CD14-positive monocyte (primary cell): Measurements from ENCODE around the gene DNAJC9. TPM values are rescaled to one million over a fixed set of nuclear protein-coding genes. Genes with fewer than 3 reads are reported as not detected.
A peak's percentile ranks its signal among the peaks of the same experiment; 100 is the strongest.

Source experiments
- DNase-seq, 3 donors: peaks; one replicate each; pipeline ENCODE4 v3.0.0-alpha.2; 2011 to 2022
- H2AFZ ChIP-seq: 2 replicates; pipeline ENCODE4 v1.6.0; 2012; ENCODE audit warnings: mild to moderate bottlenecking, low read depth, low read length, inconsistent platforms; ENCODE audit not compliant: insufficient read depth, poor library complexity, severe bottlenecking
- H3K27ac ChIP-seq, 2 donors: 1 replicate in 1 of 2; 2 replicates in 1 of 2; pipeline ENCODE4 v1.5.1; 2012 to 2013; ENCODE audit warnings: low read length in 2 of 2, control low read depth in 1 of 2, inconsistent platforms in 1 of 2, low read depth in 1 of 2, mild to moderate bottlenecking in 1 of 2
- H3K27me3 ChIP-seq, 2 donors: one replicate each; pipeline versions ENCODE4 v1.6.0 to v1.6.1; 2011 to 2013; ENCODE audit warnings: low read length in 2 of 2; ENCODE audit not compliant: control insufficient read depth in 2 of 2, insufficient read depth in 2 of 2
- H3K36me3 ChIP-seq, 2 donors: replicated peaks in 1 of 2; 1 replicate in 1 of 2; 2 replicates in 1 of 2; pipeline versions ENCODE4 v1.5.1 to v1.6.1; 2012 to 2013; ENCODE audit warnings: low read length in 2 of 2, control low read depth in 1 of 2, inconsistent platforms in 1 of 2, mild to moderate bottlenecking in 1 of 2; ENCODE audit not compliant: insufficient read depth in 2 of 2, control insufficient read depth in 1 of 2
- H3K4me1 ChIP-seq, 2 donors: 1 replicate in 1 of 2; 2 replicates in 1 of 2; pipeline versions ENCODE4 v1.5.1 to v1.6.1; 2012 to 2013; ENCODE audit warnings: low read length in 2 of 2, control low read depth in 1 of 2, inconsistent platforms in 1 of 2, mild to moderate bottlenecking in 1 of 2, moderate library complexity in 1 of 2; ENCODE audit not compliant: insufficient read depth in 2 of 2, control insufficient read depth in 1 of 2
- H3K4me2 ChIP-seq: replicated peaks from 2 replicates; pipeline ENCODE3; 2012; ENCODE audit warnings: low read length, moderate library complexity, mild to moderate bottlenecking; ENCODE audit not compliant: poor library complexity, severe bottlenecking; ENCODE audit errors: extremely low read depth
- H3K4me3 ChIP-seq, 3 experiments: fragments of 200-600 bp in 1 of 3; sonication (generic) in 1 of 3; replicated peaks in 1 of 3; 1 replicate in 2 of 3; 2 replicates in 1 of 3; pipeline ENCODE4 v1.5.1; 2011 to 2013; ENCODE audit warnings: low read length in 3 of 3, mild to moderate bottlenecking in 3 of 3, control low read depth in 2 of 3, low read depth in 2 of 3, inconsistent platforms in 1 of 3, moderate library complexity in 1 of 3
- H3K79me2 ChIP-seq: 2 replicates; pipeline ENCODE4 v1.6.0; 2012; ENCODE audit warnings: mild to moderate bottlenecking, control low read depth, inconsistent platforms, low read length, moderate library complexity; ENCODE audit not compliant: insufficient read depth
- H3K9ac ChIP-seq: 2 replicates; pipeline ENCODE4 v1.6.0; 2017; ENCODE audit warnings: low read length, mild to moderate bottlenecking; ENCODE audit not compliant: insufficient read depth, poor library complexity, severe bottlenecking
- H3K9me3 ChIP-seq, 2 donors: replicated peaks in 1 of 2; 1 replicate in 1 of 2; 2 replicates in 1 of 2; pipeline versions ENCODE4 v1.5.1 to v1.6.1; 2012 to 2013; ENCODE audit warnings: low read length in 2 of 2, control low read depth in 1 of 2; ENCODE audit not compliant: control insufficient read depth in 1 of 2, insufficient read depth in 1 of 2
- H4K20me1 ChIP-seq: 2 replicates; pipeline ENCODE4 v1.6.0; 2012; ENCODE audit warnings: mild to moderate bottlenecking, low read length, control low read depth, moderate library complexity; ENCODE audit not compliant: insufficient read depth
- H3K27ac Mint-ChIP-seq, 7 donors: one replicate each; pipeline ENCODE4 v1.8.0; 2020; ENCODE audit warnings: mild to moderate bottlenecking in 7 of 7, mixed read lengths in 7 of 7, moderate library complexity in 6 of 7, inconsistent platforms in 2 of 7
- H3K27me3 Mint-ChIP-seq, 3 donors: one replicate each; pipeline ENCODE4 v1.8.0; 2021 to 2022; ENCODE audit warnings: low read depth in 3 of 3, mild to moderate bottlenecking in 3 of 3, mixed read lengths in 3 of 3, moderate library complexity in 3 of 3, inconsistent platforms in 1 of 3
- H3K36me3 Mint-ChIP-seq, 2 donors: one replicate each; pipeline ENCODE4 v1.8.0; 2020; ENCODE audit warnings: mixed read lengths in 2 of 2, inconsistent platforms in 1 of 2, mild to moderate bottlenecking in 1 of 2
- H3K4me1 Mint-ChIP-seq: one replicate; pipeline ENCODE4 v1.8.0; 2020; ENCODE audit warnings: mild to moderate bottlenecking, mixed read lengths
- H3K4me3 Mint-ChIP-seq, 2 donors: one replicate each; pipeline ENCODE4 v1.8.0; 2020; ENCODE audit warnings: mild to moderate bottlenecking in 2 of 2, mixed read lengths in 2 of 2, moderate library complexity in 1 of 2
- H3K9me3 Mint-ChIP-seq, 7 donors: one replicate each; pipeline ENCODE4 v1.8.0; 2020 to 2022; ENCODE audit warnings: mixed read lengths in 7 of 7, mild to moderate bottlenecking in 6 of 7, moderate library complexity in 6 of 7, inconsistent platforms in 2 of 7
- CTCF ChIP-seq: fragments of 200-600 bp; IDR thresholded peaks from one replicate; pipeline ENCODE4 v1.8.0; 2022; ENCODE audit warnings: antibody characterized with exemption, mild to moderate bottlenecking
- WGBS: methylation state at CpG from one replicate; pipeline ENCODE4 v1.1.5; 2013; ENCODE audit warnings: missing lambda C conversion rate; ENCODE audit not compliant: insufficient coverage; 5-methylcytosine and 5-hydroxymethylcytosine counted together
- intact Hi-C, 2 donors: fragments of 100-400 bp; cut with micrococcal nuclease; formaldehyde crosslinking; loops; one replicate each; pipeline versions ENCODE4 v1.15.0 to v1.15.1; 2023
- polyA minus RNA-seq: library from RNA; depleted of rRNA, polyadenylated mRNA; stranded (reverse); fragments of >200 nt; gene quantifications from 2 replicates; pipeline ENCODE4 v1.2.3, GENCODE V29; 2012
- polyA plus RNA-seq, 3 donors: library from polyadenylated mRNA; depleted of rRNA in 1 of 3; unstranded in 2 of 3; stranded (reverse) in 1 of 3; fragments of 300-500 nt in 2 of 3; fragments of >200 nt in 1 of 3; fragmentation: Illumina TruSeq in 2 of 3; gene quantifications; 1 replicate in 2 of 3; 2 replicates in 1 of 3; pipeline ENCODE4 v1.2.3, GENCODE V29; 2012 to 2021
- total RNA-seq, 12 experiments: library from RNA in 1 of 12; stranded (reverse) in 1 of 12; fragments of 120-200 nt in 1 of 12; gene quantifications; one replicate each; pipeline ENCODE4 v1.2.4 and lab custom pipeline; 2013 to 2026; ENCODE audit warnings: mixed read lengths in 6 of 12, inconsistent platforms in 1 of 12

DNAJC9 gene
- 8.9 TPM for total RNA-seq (2013)
- polyA plus RNA-seq (1 to 10 TPM; 2.3 to 7.2 (median 2.4) TPM), polyA minus RNA-seq (2.4 and 3.5 TPM in 2 replicates), total RNA-seq (lab: John Stamatoyannopoulos, UW) (1.7 to 14.6 (median 6.7) reads per million in 11 experiments)

DNA sequence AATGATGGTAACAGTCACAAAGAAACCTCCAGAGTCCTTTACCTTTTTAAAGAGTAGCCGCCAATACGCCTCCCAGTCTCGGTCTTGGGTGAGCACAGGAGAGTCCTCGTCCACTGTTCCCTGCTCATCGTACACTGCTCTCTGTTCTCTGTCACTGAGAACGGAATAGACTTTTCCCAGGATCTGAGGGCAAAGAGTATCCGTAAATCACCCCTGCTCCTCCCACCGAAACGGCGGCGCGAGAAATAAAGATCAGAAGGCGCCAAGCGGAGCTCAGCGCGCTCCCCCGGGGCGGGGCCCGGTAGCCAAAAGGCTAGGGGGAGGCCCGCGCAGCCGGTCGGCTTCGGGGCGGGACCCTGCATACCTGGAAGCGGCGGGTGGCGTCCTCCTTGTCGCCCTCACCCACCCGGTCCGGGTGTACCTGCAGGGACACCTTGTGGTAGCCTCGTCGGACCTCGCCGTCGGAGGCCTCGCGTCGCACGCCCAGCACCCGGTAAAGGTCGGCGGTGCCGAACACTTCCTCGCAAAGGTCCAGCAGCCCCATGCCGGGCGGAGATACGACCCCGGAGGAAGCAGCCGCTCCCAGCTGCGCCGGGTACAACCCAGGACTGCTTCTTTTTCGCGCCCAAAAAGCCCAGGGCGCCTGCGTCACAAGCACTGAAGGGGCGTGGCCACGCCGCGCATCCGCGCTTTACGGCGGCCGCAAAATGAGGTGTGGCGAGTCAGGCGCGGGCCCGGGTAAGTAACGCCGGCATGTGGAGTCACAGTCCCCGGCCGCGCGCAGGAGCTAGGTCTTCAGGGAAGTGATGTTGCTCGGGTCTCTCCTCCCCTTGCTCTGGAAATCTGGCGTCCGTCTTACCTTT, at the start of gene DNAJC9:
TSS of gene DNAJC9 (minus strand) at position 610 of the 863 bp plus-strand sequence. CDS start at position 544, 66 bp downstream.
- H3K4me1 Mint-ChIP-seq: peaks cover 49% of the 10 kb centered on the region
- Histone ChIP-seq H3K9me3 (no peaks in the 10 kb centered on the region), H3K27ac (peak within 1 kb of the TSS; percentile 51 to 83), H3K36me3 (peaks cover 17 to 41% of the 10 kb centered on the region in 2 donors), H3K9ac (peak within 1 kb of the TSS; percentile 69), H3K79me2 (peaks cover 76% of the 10 kb centered on the region), H2AFZ (peak within 1 kb of the TSS; percentile 98), H3K4me1 (peaks cover 33 to 52% of the 10 kb centered on the region in 2 donors), H3K4me2 (peak within 1 kb of the TSS; percentile 89), H3K27me3 (no peaks in the 10 kb centered on the region), H3K4me3 (peak within 1 kb of the TSS; percentile 69 to 92 (median 71)), H4K20me1 (no peaks in the 10 kb centered on the region)
- peaks cover 30 to 43% of the 10 kb centered on the region in 2 donors for H3K36me3 Mint-ChIP-seq
- DNase-seq: peak; percentile 84 to 92 (median 92)
- H3K4me3 Mint-ChIP-seq: peak within 1 kb of the TSS; percentile 91 to 96
- intact Hi-C loops: loop anchor here (5.0 to 10.0 kb wide), 5 partner anchors 80 to 168 kb away; partner anchors contain the start of genes ANXA7 (in 2 of the 2), CFAP70 (in 1 of the 2), ECD (in 1 of the 2) and FAM149B1 (in 1 of the 2)
- peak within 1 kb of the TSS; percentile 81 to 94 (median 90) for H3K27ac Mint-ChIP-seq
- WGBS: under 1% methylated on average over 72 of the region's 78 CpGs
- H3K27me3 Mint-ChIP-seq: peaks cover 0 to 2% (median 0%) of the 10 kb centered on the region in 3 donors
- no peak for TF ChIP-seq CTCF
- no peaks in the 10 kb centered on the region for H3K9me3 Mint-ChIP-seq

DNA sequence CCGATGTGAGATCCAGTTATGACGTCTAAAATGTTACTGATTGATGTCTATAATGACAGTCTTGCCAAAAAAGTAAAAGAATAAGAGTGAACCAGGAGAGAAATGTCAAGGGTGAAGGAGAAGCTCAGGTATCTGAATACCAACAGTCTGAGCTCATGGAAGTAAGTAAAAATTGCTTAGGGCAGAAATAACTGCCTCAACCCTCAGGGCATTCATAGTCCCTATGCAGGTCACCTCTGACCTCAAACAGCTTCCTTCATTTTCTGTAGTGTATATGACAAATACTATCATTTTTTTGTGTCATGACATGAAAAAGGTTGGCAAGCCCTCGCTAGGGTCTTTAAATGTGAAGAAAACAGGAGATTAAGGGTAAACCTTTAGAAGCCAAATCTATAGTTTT, 46.4 kb upstream of the DNAJC9 start:
- DNase-seq: no peak
- 100% methylated on average over 1 of the region's 3 CpGs for WGBS
- Histone ChIP-seq H3K9me3 (no peaks in the 10 kb centered on the region), H3K36me3 (no peaks in the 10 kb centered on the region), H2AFZ (no peak overlapping the region), H3K27me3 (no peaks in the 10 kb centered on the region), H3K4me2 (no peak overlapping the region), H3K4me1 (no peaks in the 10 kb centered on the region), H3K27ac (no peak overlapping the region), H3K9ac (no peak overlapping the region), H3K4me3 (no peak overlapping the region), H3K79me2 (no peaks in the 10 kb centered on the region), H4K20me1 (no peaks in the 10 kb centered on the region)
- Mint-ChIP-seq H3K4me3 (no peak overlapping the region), H3K4me1 (no peaks in the 10 kb centered on the region), H3K27me3 (peaks cover 0 to 3% (median 3%) of the 10 kb centered on the region in 3 donors), H3K36me3 (no peaks in the 10 kb centered on the region), H3K9me3 (peaks cover 0 to 6% (median 3%) of the 10 kb centered on the region in 7 donors), H3K27ac (no peak overlapping the region)
- intact Hi-C loops: no loop called here
- TF ChIP-seq CTCF: no peak
